Measurements from ENCODE around the gene NUMBL. TPM values are rescaled to one million over a fixed set of nuclear protein-coding genes. Genes with fewer than 3 reads are reported as not detected.

NUMBL gene
- total RNA-seq, 1 donor from 2014 or later = 17.7 TPM

GRCh38 chr19:40639638-40639982 is 50.8 kb downstream of the NUMBL start:
- no peak for TF ChIP-seq CTCF (IDR thresholded peaks at IDR 0.05)
- Histone ChIP-seq H3K4me3 (no peak overlapping the region), H3K4me1 (peaks cover 6% of the 10 kb centered on the region), H3K27ac (no peak overlapping the region), H3K36me3 (no peaks in the 10 kb centered on the region), H3K9me3 (no peaks in the 10 kb centered on the region), H3K27me3 (ENCODE audit: low read depth) (peaks cover 13% of the 10 kb centered on the region)
- DNase-seq (no peak), ATAC-seq (no peak)
- intact Hi-C loops (cut with DNase I) = no loop called here

GRCh38 chr19:40638327-40638726 is 52.1 kb downstream of the NUMBL start:
- Histone ChIP-seq H3K4me3 (no peak overlapping the region), H3K36me3 (no peaks in the 10 kb centered on the region), H3K27ac (no peak overlapping the region), H3K9me3 (no peaks in the 10 kb centered on the region), H3K27me3 (ENCODE audit: low read depth) (peaks cover 13% of the 10 kb centered on the region), H3K4me1 (peaks cover 15% of the 10 kb centered on the region)
- no peak for TF ChIP-seq CTCF (IDR thresholded peaks at IDR 0.05)
- DNase-seq = no peak
- intact Hi-C loops (cut with DNase I) = no loop called here
- ATAC-seq = no peak

- intact Hi-C loops (cut with DNase I) = no loop called here
- no peak for ATAC-seq
- no peak for DNase-seq
- no peak overlapping the region for H3K27ac ChIP-seq
- H3K27me3 ChIP-seq (ENCODE audit: low read depth) = peaks cover 13% of the 10 kb centered on the region
- TF ChIP-seq CTCF (IDR thresholded peaks at IDR 0.05) = no peak
- H3K4me1 ChIP-seq = peaks cover 9% of the 10 kb centered on the region
- no peaks in the 10 kb centered on the region for H3K9me3 ChIP-seq
- H3K4me3 ChIP-seq = no peak overlapping the region
- peaks cover 21% of the 10 kb centered on the region for H3K36me3 ChIP-seq
Observed at GRCh38 chr19:40633207-40633606, 57.2 kb downstream of the NUMBL start.

GRCh38 chr19:40632311-40633036 is 58.0 kb downstream of the NUMBL start:
- H3K27me3 ChIP-seq (ENCODE audit: low read depth) = peaks cover 13% of the 10 kb centered on the region
- TF ChIP-seq CTCF (IDR thresholded peaks at IDR 0.05) = no peak
- peaks cover 9% of the 10 kb centered on the region for H3K4me1 ChIP-seq
- DNase-seq (no peak), ATAC-seq (no peak)
- H3K4me3 ChIP-seq = no peak overlapping the region
- peaks cover 27% of the 10 kb centered on the region for H3K36me3 ChIP-seq
- H3K9me3 ChIP-seq = no peaks in the 10 kb centered on the region
- intact Hi-C loops (cut with DNase I) = no loop called here
- H3K27ac ChIP-seq = no peak overlapping the region

- TF ChIP-seq CTCF (IDR thresholded peaks at IDR 0.05) = no peak
- intact Hi-C loops (cut with DNase I) = no loop called here
Observed at GRCh38 chr19:40630571-40631160, 59.8 kb downstream of the NUMBL start.

More at GRCh38 chr19:40630571-40631160, 59.8 kb downstream of the NUMBL start:
- Histone ChIP-seq H3K27ac (no peak overlapping the region), H3K4me3 (no peak overlapping the region), H3K9me3 (no peaks in the 10 kb centered on the region), H3K4me1 (peaks cover 9% of the 10 kb centered on the region), H3K36me3 (peaks cover 45% of the 10 kb centered on the region), H3K27me3 (ENCODE audit: low read depth) (peaks cover 4% of the 10 kb centered on the region)
- ATAC-seq = no peak
- no peak for DNase-seq

Measured in lower lobe of right lung (tissue), 2 donors.